A549 (cell line): ENCODE data around the gene NRXN2. TPM values are rescaled to one million over a fixed set of nuclear protein-coding genes. Genes with fewer than 3 reads are reported as not detected.

Experiments used
- ATAC-seq, 2 experiments: fragments of 200-7000 bp in 1 of 2; fragments of >200 bp in 1 of 2; cut with Nextera tagmentation in 1 of 2; cut with Tn5 transposase in 1 of 2; 3 replicates each; pipeline versions ENCODE4 v1.8.0 to v1.9.1; 2018 to 2020; ENCODE audit warnings: mild to moderate bottlenecking in 1 of 2, moderate library complexity in 1 of 2
- CTCF ChIA-PET: fragments of 300-600 bp; sonication (Branson Sonifier 250); formaldehyde crosslinking; extraction: SDS; loops from one replicate; lab custom pipeline; 2021; ENCODE audit warnings: antibody characterized with exemption, inconsistent platforms; lab: Yijun Ruan, JAX
- POLR2A ChIA-PET: fragments of 350-600 bp; formaldehyde crosslinking; extraction: SDS; loops from one replicate; lab custom pipeline; 2021; ENCODE audit warnings: antibody characterized with exemption, inconsistent platforms; lab: Yijun Ruan, JAX
- DNase-seq, 2 experiments: peaks; one replicate each; pipeline versions ENCODE4 v3.0.0 to v3.0.0-alpha.2; 2011 to 2016; ENCODE audit warnings: low read depth in 1 of 2, low spot score in 1 of 2
- FAIRE-seq: peaks from 2 replicates; lab custom pipeline; 2011; peaks lifted over from hg19 to GRCh38; lab: Jason Lieb, UNC
- H3K27ac ChIP-seq, 2 experiments: fragments of >200 bp; sonication (Bioruptor Twin); formaldehyde crosslinking; 3 replicates each; pipeline ENCODE4 v1.5.1; 2016 to 2017
- H3K4me1 ChIP-seq: fragments of >200 bp; sonication (Bioruptor Twin); formaldehyde crosslinking; 3 replicates; pipeline ENCODE4 v1.6.1; 2016
- H3K4me2 ChIP-seq: fragments of >200 bp; sonication (Bioruptor Twin); formaldehyde crosslinking; 3 replicates; pipeline ENCODE4 v1.6.1; 2016
- H3K4me3 ChIP-seq: fragments of >200 bp; sonication (Bioruptor Twin); formaldehyde crosslinking; 3 replicates; pipeline ENCODE4 v1.5.1; 2016
- H3K9me3 ChIP-seq: fragments of >200 bp; sonication (Bioruptor Twin); formaldehyde crosslinking; 3 replicates; pipeline ENCODE4 v1.6.1; 2016
- BHLHE40 ChIP-seq: IDR thresholded peaks from 2 replicates; pipeline ENCODE4 v1.6.1; 2012; ENCODE audit warnings: low read depth, low read length, inconsistent platforms
- CBX2 ChIP-seq: fragments of 200-600 bp; sonication (generic); IDR thresholded peaks from 2 replicates; pipeline ENCODE4 v1.6.1; 2016; ENCODE audit warnings: low read depth, mild to moderate bottlenecking, borderline replicate concordance
- CBX8 ChIP-seq: fragments of 200-600 bp; sonication (generic); IDR thresholded peaks from 2 replicates; pipeline ENCODE4 v1.6.1; 2016
- CHD2 ChIP-seq: fragments of 150-350 bp; IDR thresholded peaks from 2 replicates; pipeline ENCODE4 v1.6.1; 2014; ENCODE audit warnings: low read length; ENCODE audit not compliant: partially characterized antibody
- CHD4 ChIP-seq: fragments of 200-600 bp; sonication (generic); IDR thresholded peaks from 2 replicates; pipeline ENCODE4 v1.6.1; 2016; ENCODE audit warnings: antibody characterized with exemption, mild to moderate bottlenecking, borderline replicate concordance
- ESRRA ChIP-seq: fragments of 150-350 bp; IDR thresholded peaks from 2 replicates; pipeline ENCODE4 v1.6.1; 2014; ENCODE audit warnings: mild to moderate bottlenecking, low read length, borderline replicate concordance
- FOSB ChIP-seq: fragments of 250-450 bp; sonication (Bioruptor Pico); IDR thresholded peaks from 2 replicates; pipeline ENCODE4 v1.5.0; 2020; ENCODE audit warnings: mild to moderate bottlenecking, moderate library complexity
- FOSL2 ChIP-seq, 2 experiments: fragments of 450-650 bp in 1 of 2; fragments of >200 bp in 1 of 2; sonication (Bioruptor Twin) in 1 of 2; formaldehyde crosslinking; IDR thresholded peaks; 2 replicates each; pipeline versions ENCODE4 v1.5.0 to v1.6.1; 2016 to 2020; ENCODE audit warnings: mild to moderate bottlenecking in 1 of 2, moderate library complexity in 1 of 2
- HDAC2 ChIP-seq: fragments of 200-600 bp; sonication (generic); IDR thresholded peaks from 2 replicates; pipeline ENCODE4 v1.6.1; 2016
- HEYL ChIP-seq: fragments of 250-450 bp; sonication (Bioruptor Pico); IDR thresholded peaks from 2 replicates; pipeline ENCODE4 v1.8.0; 2021; ENCODE audit warnings: mild to moderate bottlenecking, moderate library complexity
- JUN ChIP-seq, 2 experiments: fragments of >200 bp; sonication (Bioruptor Twin); formaldehyde crosslinking; IDR thresholded peaks; 2 replicates in 1 of 2; 3 replicates in 1 of 2; pipeline ENCODE4 v1.6.1; 2016 to 2017
- JUNB ChIP-seq: fragments of >200 bp; sonication (Bioruptor Twin); formaldehyde crosslinking; IDR thresholded peaks from 2 replicates; pipeline ENCODE4 v1.6.1; 2016
- KDM5A ChIP-seq: fragments of 200-600 bp; sonication (generic); IDR thresholded peaks from 2 replicates; pipeline ENCODE4 v1.6.1; 2016; ENCODE audit warnings: antibody characterized with exemption, mild to moderate bottlenecking
- NPAS2 ChIP-seq: fragments of 250-450 bp; sonication (Bioruptor Pico); IDR thresholded peaks from 2 replicates; pipeline ENCODE4 v1.8.0; 2022; ENCODE audit warnings: mild to moderate bottlenecking, moderate library complexity, borderline replicate concordance
- NR3C1 ChIP-seq: fragments of >200 bp; sonication (Bioruptor Twin); formaldehyde crosslinking; IDR thresholded peaks from 3 replicates; pipeline ENCODE4 v1.6.1; 2017
- PHF8 ChIP-seq: fragments of 200-600 bp; sonication (generic); IDR thresholded peaks from 2 replicates; pipeline ENCODE4 v1.6.1; 2016; ENCODE audit warnings: low read depth, mild to moderate bottlenecking, antibody characterized with exemption, moderate library complexity, borderline replicate concordance
- POLR2AphosphoS2 ChIP-seq: conservative IDR thresholded peaks from 2 replicates; pipeline ENCODE4 v1.6.1; 2012; ENCODE audit warnings: low read length, improper control_type of control experiment, inconsistent platforms
- RAD21 ChIP-seq, 2 experiments: fragments of >200 bp in 1 of 2; sonication (Bioruptor Twin) in 1 of 2; formaldehyde crosslinking in 1 of 2; IDR thresholded peaks in 1 of 2; conservative IDR thresholded peaks in 1 of 2; 2 replicates in 1 of 2; 3 replicates in 1 of 2; pipeline ENCODE4 v1.6.1; 2012 to 2018; ENCODE audit warnings: inconsistent platforms in 1 of 2
- SREBF2 ChIP-seq: fragments of 450-650 bp; IDR thresholded peaks from 2 replicates; pipeline ENCODE4 v1.6.1; 2014; ENCODE audit warnings: mild to moderate bottlenecking, moderate library complexity
- TFCP2L1 ChIP-seq: fragments of 250-450 bp; sonication (Bioruptor Pico); IDR thresholded peaks from 2 replicates; pipeline ENCODE4 v1.5.0; 2021; ENCODE audit warnings: mild to moderate bottlenecking
- ZC3H11A ChIP-seq: fragments of 450-650 bp; IDR thresholded peaks from 2 replicates; pipeline ENCODE4 v1.6.1; 2014; ENCODE audit warnings: antibody characterized with exemption, mild to moderate bottlenecking
- ZNF302 ChIP-seq: fragments of 250-450 bp; sonication (Bioruptor Pico); IDR thresholded peaks from 2 replicates; pipeline ENCODE4 v1.9.0; 2021; ENCODE audit warnings: inconsistent platforms, mild to moderate bottlenecking, moderate library complexity
- ZSCAN20 ChIP-seq: fragments of 250-450 bp; sonication (Bioruptor Pico); IDR thresholded peaks from 2 replicates; pipeline ENCODE4 v1.8.0; 2022; ENCODE audit warnings: mild to moderate bottlenecking, moderate library complexity
- WGBS: methylation state at CpG from one replicate; pipeline ENCODE4 v1.1.6; 2017; ENCODE audit errors: missing lambda C conversion rate; 5-methylcytosine and 5-hydroxymethylcytosine counted together
- polyA plus RNA-seq, 4 experiments: library from polyadenylated mRNA; depleted of rRNA in 3 of 4; stranded (reverse); fragments of >200 nt; fragmentation: RNase III in 1 of 4; extraction: RNeasy Plus Mini Kit Qiagen cat#74134 plus additional on column Dnase treatment in 1 of 4; gene quantifications; 2 replicates in 3 of 4; 3 replicates in 1 of 4; pipeline ENCODE4 v1.2.3, GENCODE V29; 2011 to 2017
- TF ChIP-seq, protein P1 (sequence below): fragments of >200 bp; sonication (Bioruptor Twin); formaldehyde crosslinking; IDR thresholded peaks from 2 replicates; pipeline ENCODE4 v1.6.1; 2016
- TF ChIP-seq, protein P2 (sequence below): fragments of 200-600 bp; sonication (generic); IDR thresholded peaks from 2 replicates; pipeline ENCODE4 v1.6.1; 2016; ENCODE audit warnings: antibody characterized with exemption, mild to moderate bottlenecking, moderate library complexity
- TF ChIP-seq, protein P3 (sequence below): fragments of >200 bp; sonication (Bioruptor Twin); formaldehyde crosslinking; IDR thresholded peaks from 3 replicates; pipeline ENCODE4 v1.6.1; 2016

Gene NRXN2
- polyA plus RNA-seq, 2 of the 4 experiments (the other 2 are of a cell fraction) = 0.04 TPM; not detected in 1

DNA sequence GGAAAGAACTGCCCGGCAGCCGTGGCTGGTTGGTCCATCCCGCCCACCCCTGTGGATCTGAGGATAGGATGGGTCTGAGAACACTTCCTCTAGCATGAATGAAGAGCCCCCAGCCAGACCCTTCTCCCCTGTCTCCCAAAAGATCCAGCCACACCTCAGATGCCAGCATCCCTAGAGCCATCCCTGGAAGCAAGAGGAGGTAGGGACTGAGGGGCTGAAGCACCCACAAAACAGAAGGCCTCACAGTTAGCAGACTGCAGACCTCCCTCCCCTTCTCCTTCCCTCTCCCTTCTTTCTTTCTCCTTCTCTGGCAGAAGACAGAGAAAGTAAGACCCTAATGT lies 1.7 kb downstream of the NRXN2 start (continued):
- TF ChIP-seq CHD2 (no peak), JUNB (no peak), SREBF2 (no peak), ZNF302 (CRISPR knock-in tag) (no peak), CBX8 (no peak)

DNA sequence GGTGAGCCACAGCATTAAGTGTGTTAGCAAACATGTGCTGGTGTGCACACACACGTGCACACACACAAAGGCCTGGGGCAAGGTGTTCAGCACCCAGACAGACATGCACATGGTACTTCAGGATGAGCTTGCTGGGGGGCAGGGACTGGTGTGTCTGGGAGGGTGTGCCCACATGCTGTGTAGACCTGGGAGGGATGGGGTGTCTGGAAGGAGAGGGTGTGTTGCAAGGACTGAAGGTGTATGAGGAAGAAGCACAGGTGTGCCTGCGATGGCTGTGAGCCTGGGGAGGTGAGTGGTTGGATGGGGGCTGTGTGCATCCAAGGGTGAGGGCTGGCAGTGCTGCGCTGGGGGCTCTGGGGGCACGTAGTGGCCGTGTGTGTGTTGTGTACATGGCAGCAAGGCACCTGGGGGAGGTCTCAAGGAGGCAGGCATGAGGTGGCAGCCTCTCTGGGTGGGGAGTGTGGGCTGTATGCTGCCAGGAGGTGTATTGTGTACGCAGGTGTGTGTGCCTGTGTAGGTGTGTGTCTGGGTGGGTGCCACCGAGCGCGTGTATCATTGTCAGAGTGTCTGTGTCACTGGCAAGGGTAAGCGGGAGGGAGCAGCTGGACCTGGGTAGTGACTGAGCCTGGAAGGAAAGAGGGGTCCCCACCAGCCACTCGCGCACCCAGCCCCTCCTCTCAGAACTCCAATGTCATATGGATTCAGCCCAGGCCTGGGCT lies 2.2 kb downstream of the NRXN2 start:
- Histone ChIP-seq H3K9me3 (no peaks in the 10 kb centered on the region), H3K4me3 (no peak overlapping the region), H3K4me2 (no peak overlapping the region), H3K4me1 (peaks cover 18% of the 10 kb centered on the region; the same call in 2 of the 3 replicates), H3K27ac (no peak overlapping the region)
- POLR2A ChIA-PET = no interaction called here
- ATAC-seq (no peak), DNase-seq (no peak), FAIRE-seq (no peak)
- 31% methylated on average over 10 of the region's 12 CpGs for WGBS
- TF ChIP-seq BHLHE40 (no peak), HEYL (no peak), FOSL2 (IDR thresholded peaks at IDR 0.05) (no peak), FOSL2 (CRISPR knock-in tag; IDR thresholded peaks at IDR 0.05) (no peak), ESRRA (no peak), NPAS2 (CRISPR knock-in tag) (no peak), ZNF302 (CRISPR knock-in tag) (no peak), POLR2AphosphoS2 (no peak), HDAC2 (no peak), ZSCAN20 (CRISPR knock-in tag) (no peak), ZC3H11A (no peak), PHF8 (no peak)
- CTCF ChIA-PET = interaction anchor here (0.6 to 8.1 kb wide), 7 partner anchors 22 to 271 kb away, joined by 3 to 48 read pairs (median 4); partner anchors contain the start of gene RASGRP2

DNA sequence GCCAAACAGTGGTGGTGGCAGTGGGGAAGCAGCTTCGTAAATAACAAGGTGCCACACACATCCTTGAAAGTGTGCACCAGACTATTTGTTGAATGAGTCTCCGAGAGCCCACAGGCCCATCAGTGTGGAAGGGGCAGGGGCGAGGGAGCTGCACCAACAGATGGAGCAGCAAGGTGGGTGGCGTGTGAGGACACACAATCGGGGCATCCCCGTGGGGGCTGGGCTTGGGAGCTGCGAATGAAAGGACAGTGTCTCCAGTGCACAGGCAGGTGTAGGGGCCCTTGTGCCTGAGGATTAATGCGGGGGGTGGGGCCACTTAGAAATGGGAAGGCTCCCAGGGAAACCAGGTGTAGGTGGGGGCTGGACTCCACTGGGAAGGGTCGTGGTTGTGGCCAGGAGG lies 2.8 kb downstream of the NRXN2 start:
- peaks cover 16% of the 10 kb centered on the region; the same call in 2 of the 3 replicates for H3K4me1 ChIP-seq
- ChIA-PET POLR2A (no interaction called here), CTCF (interaction anchor here (0.6 to 8.1 kb wide), 7 partner anchors 13 to 271 kb away, joined by 3 to 48 read pairs (median 6); no protein-coding TSS in a partner anchor)
- TF ChIP-seq JUNB = no peak
- FAIRE-seq (no peak), DNase-seq (no peak), ATAC-seq (no peak)
- no peak overlapping the region for H3K27ac ChIP-seq
- WGBS = 29% methylated on average over 8 of the region's 9 CpGs
- H3K4me2 ChIP-seq = no peak overlapping the region
- H3K9me3 ChIP-seq = no peaks in the 10 kb centered on the region
- H3K4me3 ChIP-seq = no peak overlapping the region

DNA sequence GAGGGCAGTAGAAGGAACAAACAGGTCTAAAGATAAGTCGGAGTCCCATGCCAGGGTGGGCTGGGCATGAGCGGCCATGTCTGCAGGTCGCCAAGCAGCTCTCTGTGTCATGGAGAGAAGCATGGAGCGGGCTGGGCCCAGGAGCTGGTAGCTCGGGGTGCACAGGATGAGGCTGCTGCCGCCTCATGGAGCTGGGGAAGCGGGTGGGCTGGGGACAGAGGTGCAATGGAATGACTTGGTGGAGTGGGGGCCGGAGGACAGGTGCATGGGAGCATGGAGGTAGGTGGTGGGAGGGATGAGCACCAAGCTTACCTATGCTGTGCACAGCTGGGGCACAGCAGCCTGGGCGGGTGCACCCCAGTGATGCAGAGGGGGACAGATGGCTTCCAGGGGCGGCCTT lies 3.6 kb downstream of the NRXN2 start:
- 48% methylated on average over 10 of the region's 10 CpGs for WGBS
- no peaks in the 10 kb centered on the region for H3K9me3 ChIP-seq
- H3K4me3 ChIP-seq = no peak overlapping the region
- no peak for TF ChIP-seq ZNF302 (CRISPR knock-in tag)
- no peak for TF ChIP-seq TFCP2L1 (CRISPR knock-in tag)
- no peak for TF ChIP-seq CHD4
- no peak for TF ChIP-seq JUN (IDR thresholded peaks at IDR 0.05)
- no peak for TF ChIP-seq CBX2
- TF ChIP-seq KDM5A = no peak
- TF ChIP-seq NR3C1 = no peak
- TF ChIP-seq, protein P1, sequence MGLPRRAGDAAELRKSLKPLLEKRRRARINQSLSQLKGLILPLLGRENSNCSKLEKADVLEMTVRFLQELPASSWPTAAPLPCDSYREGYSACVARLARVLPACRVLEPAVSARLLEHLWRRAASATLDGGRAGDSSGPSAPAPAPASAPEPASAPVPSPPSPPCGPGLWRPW = no peak
- no peak for TF ChIP-seq FOSB (CRISPR knock-in tag)
- TF ChIP-seq NPAS2 (CRISPR knock-in tag) = no peak
- no peak for TF ChIP-seq RAD21 (conservative IDR thresholded peaks at IDR 0.05 in 1 of 2, IDR thresholded peaks at IDR 0.05 in 1 of 2)
- TF ChIP-seq, protein P2, sequence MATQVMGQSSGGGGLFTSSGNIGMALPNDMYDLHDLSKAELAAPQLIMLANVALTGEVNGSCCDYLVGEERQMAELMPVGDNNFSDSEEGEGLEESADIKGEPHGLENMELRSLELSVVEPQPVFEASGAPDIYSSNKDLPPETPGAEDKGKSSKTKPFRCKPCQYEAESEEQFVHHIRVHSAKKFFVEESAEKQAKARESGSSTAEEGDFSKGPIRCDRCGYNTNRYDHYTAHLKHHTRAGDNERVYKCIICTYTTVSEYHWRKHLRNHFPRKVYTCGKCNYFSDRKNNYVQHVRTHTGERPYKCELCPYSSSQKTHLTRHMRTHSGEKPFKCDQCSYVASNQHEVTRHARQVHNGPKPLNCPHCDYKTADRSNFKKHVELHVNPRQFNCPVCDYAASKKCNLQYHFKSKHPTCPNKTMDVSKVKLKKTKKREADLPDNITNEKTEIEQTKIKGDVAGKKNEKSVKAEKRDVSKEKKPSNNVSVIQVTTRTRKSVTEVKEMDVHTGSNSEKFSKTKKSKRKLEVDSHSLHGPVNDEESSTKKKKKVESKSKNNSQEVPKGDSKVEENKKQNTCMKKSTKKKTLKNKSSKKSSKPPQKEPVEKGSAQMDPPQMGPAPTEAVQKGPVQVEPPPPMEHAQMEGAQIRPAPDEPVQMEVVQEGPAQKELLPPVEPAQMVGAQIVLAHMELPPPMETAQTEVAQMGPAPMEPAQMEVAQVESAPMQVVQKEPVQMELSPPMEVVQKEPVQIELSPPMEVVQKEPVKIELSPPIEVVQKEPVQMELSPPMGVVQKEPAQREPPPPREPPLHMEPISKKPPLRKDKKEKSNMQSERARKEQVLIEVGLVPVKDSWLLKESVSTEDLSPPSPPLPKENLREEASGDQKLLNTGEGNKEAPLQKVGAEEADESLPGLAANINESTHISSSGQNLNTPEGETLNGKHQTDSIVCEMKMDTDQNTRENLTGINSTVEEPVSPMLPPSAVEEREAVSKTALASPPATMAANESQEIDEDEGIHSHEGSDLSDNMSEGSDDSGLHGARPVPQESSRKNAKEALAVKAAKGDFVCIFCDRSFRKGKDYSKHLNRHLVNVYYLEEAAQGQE = no peak
- no peak for TF ChIP-seq HDAC2
- TF ChIP-seq HEYL = no peak
- TF ChIP-seq PHF8 = no peak
- TF ChIP-seq, protein P3, sequence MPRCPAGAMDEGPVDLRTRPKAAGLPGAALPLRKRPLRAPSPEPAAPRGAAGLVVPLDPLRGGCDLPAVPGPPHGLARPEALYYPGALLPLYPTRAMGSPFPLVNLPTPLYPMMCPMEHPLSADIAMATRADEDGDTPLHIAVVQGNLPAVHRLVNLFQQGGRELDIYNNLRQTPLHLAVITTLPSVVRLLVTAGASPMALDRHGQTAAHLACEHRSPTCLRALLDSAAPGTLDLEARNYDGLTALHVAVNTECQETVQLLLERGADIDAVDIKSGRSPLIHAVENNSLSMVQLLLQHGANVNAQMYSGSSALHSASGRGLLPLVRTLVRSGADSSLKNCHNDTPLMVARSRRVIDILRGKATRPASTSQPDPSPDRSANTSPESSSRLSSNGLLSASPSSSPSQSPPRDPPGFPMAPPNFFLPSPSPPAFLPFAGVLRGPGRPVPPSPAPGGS = no peak
- ATAC-seq (no peak), DNase-seq (no peak), FAIRE-seq (no peak)
- ChIA-PET POLR2A (no interaction called here), CTCF (interaction anchor here (1.1 to 8.1 kb wide), 10 partner anchors 14 to 364 kb away, joined by 3 to 48 read pairs (median 5); no protein-coding TSS in a partner anchor)
- no peak overlapping the region for H3K27ac ChIP-seq
- H3K4me1 ChIP-seq = peaks cover 9% of the 10 kb centered on the region; the same call in 2 of the 3 replicates
- no peak overlapping the region for H3K4me2 ChIP-seq
